SU-DHL-6 (cell line): ENCODE measurements around the gene ABCB9.

Experiments
- EZH2phosphoT487 ChIP-seq: fragments of 200-600 bp; sonication (generic), shearing (Covaris generic); conservative IDR thresholded peaks from 2 replicates; pipeline ENCODE4 v1.6.1; 2018; ENCODE audit warnings: mild to moderate bottlenecking, antibody characterized with exemption, low read length, moderate library complexity, mixed read lengths
- TF ChIP-seq, protein P1 (sequence below): fragments of 200-600 bp; sonication (generic); IDR thresholded peaks from one replicate; pipeline ENCODE4 v1.5.1; 2017; ENCODE audit warnings: antibody characterized with exemption, mild to moderate bottlenecking, low read length, moderate library complexity; ENCODE audit not compliant: insufficient read depth, poor library complexity, severe bottlenecking

- TF ChIP-seq, protein P1, sequence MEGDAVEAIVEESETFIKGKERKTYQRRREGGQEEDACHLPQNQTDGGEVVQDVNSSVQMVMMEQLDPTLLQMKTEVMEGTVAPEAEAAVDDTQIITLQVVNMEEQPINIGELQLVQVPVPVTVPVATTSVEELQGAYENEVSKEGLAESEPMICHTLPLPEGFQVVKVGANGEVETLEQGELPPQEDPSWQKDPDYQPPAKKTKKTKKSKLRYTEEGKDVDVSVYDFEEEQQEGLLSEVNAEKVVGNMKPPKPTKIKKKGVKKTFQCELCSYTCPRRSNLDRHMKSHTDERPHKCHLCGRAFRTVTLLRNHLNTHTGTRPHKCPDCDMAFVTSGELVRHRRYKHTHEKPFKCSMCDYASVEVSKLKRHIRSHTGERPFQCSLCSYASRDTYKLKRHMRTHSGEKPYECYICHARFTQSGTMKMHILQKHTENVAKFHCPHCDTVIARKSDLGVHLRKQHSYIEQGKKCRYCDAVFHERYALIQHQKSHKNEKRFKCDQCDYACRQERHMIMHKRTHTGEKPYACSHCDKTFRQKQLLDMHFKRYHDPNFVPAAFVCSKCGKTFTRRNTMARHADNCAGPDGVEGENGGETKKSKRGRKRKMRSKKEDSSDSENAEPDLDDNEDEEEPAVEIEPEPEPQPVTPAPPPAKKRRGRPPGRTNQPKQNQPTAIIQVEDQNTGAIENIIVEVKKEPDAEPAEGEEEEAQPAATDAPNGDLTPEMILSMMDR, result no peak
- TF ChIP-seq EZH2phosphoT487, result no peak
These were observed 10.9 kb upstream of the ABCB9 start for GRCh38 chr12:122977153-122977552.
